GM21447 (cell line): ENCODE results near the gene SCYL1.
A peak's percentile ranks its signal among the peaks of the same experiment; 100 is the strongest.
"Not testable (repeated sequence)": the region's sequence is repeated elsewhere in the genome, so short reads cannot be mapped to it uniquely, and the experiment has no call there.

Experiments used
- ATAC-seq: cut with Tn5 transposase; IDR thresholded peaks from one replicate; pipeline ENCODE4 v1.9.1; 2021; ENCODE audit not compliant: unreplicated experiment

SCYL1 gene

DNA sequence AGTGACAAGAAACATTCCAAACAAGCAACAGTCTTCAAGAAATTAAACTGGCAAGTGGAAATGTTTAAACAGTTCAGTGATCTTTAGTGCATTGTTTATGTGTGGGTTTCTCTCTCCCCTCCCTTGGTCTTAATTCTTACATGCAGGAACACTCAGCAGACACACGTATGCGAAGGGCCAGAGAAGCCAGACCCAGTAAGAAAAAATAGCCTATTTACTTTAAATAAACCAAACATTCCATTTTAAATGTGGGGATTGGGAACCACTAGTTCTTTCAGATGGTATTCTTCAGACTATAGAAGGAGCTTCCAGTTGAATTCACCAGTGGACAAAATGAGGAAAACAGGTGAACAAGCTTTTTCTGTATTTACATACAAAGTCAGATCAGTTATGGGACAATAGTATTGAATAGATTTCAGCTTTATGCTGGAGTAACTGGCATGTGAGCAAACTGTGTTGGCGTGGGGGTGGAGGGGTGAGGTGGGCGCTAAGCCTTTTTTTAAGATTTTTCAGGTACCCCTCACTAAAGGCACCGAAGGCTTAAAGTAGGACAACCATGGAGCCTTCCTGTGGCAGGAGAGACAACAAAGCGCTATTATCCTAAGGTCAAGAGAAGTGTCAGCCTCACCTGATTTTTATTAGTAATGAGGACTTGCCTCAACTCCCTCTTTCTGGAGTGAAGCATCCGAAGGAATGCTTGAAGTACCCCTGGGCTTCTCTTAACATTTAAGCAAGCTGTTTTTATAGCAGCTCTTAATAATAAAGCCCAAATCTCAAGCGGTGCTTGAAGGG, 20.0 kb upstream of the SCYL1 start:
- no peak for ATAC-seq

DNA sequence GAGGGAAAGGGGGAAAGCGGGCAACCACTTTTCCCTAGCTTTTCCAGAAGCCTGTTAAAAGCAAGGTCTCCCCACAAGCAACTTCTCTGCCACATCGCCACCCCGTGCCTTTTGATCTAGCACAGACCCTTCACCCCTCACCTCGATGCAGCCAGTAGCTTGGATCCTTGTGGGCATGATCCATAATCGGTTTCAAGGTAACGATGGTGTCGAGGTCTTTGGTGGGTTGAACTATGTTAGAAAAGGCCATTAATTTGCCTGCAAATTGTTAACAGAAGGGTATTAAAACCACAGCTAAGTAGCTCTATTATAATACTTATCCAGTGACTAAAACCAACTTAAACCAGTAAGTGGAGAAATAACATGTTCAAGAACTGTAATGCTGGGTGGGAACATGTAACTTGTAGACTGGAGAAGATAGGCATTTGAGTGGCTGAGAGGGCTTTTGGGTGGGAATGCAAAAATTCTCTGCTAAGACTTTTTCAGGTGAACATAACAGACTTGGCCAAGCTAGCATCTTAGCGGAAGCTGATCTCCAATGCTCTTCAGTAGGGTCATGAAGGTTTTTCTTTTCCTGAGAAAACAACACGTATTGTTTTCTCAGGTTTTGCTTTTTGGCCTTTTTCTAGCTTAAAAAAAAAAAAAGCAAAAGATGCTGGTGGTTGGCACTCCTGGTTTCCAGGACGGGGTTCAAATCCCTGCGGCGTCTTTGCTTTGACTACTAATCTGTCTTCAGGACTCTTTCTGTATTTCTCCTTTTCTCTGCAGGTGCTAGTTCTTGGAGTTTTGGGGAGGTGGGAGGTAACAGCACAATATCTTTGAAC, 19.2 kb upstream of the SCYL1 start:
- ATAC-seq: no peak

DNA sequence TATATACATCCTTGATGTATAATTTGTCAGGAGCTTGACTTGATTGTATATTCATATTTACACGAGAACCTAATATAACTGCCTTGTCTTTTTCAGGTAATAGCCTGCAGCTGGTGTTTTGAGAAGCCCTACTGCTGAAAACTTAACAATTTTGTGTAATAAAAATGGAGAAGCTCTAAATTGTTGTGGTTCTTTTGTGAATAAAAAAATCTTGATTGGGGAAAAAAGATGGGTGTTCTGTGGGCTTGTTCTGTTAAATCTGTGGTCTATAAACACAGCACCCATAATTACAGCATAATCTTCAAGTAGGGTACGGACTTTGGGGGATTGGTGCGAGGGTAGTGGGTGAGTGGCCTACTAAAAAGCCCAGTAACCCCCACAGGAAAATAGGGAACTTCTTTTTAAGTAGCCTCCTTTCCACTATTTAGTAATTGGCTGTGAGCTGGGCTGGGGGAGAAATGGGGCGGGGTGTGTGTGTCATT, 18.6 kb upstream of the SCYL1 start:
- ATAC-seq: no peak

DNA sequence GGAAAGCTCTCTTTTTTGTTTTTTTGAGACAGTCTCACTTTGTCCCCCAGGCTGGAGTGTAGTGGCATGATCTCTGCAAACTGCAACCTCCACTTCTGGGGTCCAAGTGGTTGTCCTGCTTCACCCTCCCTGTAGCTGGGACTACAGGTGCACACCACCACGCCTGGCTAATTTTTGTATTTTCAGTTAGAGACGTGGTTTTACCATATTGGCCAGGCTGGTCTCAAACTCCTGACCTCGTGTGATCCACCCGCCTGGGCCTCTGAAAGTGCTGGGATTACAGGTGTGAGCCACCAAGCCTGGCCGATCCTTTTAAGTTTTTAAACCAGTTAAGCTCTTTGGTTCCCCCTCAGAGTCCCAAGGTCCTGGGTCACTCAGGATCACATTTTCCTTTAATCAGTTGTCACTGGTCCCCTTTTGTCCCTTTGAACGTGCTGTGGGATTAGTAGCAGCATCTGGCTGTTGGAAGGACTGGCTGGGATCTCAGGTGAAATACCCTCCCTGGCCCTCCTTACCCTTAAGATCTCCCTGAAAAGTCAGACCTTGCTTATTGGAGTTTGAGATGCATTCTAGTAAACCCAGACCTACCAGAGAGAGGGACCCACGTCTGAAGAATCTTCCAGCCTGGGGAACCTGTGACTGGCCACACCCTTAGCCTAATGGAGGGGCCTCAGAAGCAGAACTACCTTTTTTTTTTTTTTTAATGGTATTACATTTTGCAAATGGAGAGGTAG, 17.9 kb upstream of the SCYL1 start:
- ATAC-seq: peak; percentile 21

DNA sequence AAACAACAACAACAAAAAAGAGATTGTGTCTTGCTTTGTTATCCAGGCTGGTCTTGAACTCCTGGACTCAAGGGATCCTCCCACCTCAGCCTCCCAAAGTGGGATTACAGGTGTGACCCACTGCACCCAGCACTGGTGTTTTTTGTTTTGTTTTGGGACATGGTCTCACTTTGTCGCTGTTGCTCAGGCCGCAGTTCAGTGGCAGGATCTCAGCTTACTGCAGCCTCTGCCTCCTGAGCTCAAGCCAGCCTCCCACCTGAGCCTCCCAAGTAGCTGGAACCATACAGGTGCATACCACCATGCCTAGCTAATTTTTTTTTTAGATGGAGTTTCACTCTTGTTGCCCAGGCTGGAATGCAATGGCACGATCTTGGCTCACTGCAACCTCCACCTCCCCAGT, 12.6 kb upstream of the SCYL1 start:
- not testable (repeated sequence) for ATAC-seq

DNA sequence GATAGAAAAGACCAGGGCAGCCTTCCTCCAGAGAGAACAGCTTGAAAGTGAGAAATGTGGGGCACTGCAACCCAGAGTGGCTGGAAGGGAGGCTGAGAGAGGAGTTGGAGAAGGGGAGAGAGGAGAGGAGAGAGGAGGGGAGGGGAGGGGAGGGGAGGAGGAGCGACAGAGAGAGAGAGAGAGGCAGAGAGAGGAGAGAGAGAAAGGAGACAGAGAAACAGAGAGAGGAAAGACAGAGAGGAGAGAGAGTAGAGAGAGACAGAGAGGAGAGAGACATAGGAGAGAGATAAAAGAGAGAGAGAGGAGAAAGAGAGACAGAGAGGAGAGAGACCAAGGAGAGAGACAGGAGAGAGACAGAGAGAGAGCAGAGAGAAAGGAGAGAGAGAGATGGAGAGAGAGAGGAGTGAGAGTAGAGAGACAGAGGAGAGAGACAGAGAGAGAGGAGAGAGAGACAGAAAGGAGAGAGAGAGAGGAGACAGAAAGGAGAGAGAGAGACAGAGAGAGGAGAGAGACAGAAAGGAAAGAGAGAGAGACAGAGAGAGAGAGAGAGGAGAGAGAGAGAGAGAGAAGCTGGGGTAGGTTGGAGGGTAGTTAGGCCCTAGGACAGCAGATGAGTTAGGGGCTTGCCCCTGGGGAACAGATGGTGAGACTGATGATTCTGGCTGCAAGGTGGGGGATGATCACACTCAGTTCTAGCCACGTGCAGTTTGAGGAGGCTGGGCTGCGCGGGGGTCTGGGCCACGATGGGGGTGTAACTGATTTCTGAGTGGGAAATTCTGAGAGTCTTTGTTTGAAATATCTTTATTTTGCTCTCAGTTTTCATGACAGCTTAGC, 8.5 kb upstream of the SCYL1 start:
- no peak for ATAC-seq

DNA sequence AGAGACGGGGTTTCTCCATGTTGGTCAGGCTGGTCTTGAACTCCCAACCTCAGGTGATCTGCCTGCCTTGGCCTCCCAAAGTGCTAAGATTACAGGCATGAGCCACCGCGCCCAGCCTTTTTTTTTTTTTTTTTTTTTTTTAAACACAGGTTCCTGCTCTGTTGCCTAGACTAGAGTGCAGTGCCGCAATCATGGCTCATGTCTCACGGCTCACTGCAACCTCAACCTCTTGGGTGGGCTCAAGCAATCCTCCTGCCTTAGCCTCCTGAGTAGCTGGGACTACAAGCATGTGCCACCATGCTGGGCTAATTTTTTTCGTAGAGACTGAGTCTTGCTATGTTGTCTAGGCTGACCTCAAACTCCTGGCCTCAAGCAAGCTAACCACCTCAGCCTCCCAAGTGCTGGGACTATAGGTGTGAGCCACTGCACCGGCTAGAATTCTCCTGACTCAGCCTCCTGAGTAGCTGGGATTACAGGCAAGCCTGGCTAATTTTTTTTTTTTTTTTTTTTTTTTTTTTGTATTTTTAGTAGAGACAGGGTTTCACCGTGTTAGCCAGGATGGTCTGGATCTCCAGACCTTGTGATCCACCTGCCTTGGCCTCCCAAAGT, 5.8 kb upstream of the SCYL1 start:
- not testable (repeated sequence) for ATAC-seq

DNA sequence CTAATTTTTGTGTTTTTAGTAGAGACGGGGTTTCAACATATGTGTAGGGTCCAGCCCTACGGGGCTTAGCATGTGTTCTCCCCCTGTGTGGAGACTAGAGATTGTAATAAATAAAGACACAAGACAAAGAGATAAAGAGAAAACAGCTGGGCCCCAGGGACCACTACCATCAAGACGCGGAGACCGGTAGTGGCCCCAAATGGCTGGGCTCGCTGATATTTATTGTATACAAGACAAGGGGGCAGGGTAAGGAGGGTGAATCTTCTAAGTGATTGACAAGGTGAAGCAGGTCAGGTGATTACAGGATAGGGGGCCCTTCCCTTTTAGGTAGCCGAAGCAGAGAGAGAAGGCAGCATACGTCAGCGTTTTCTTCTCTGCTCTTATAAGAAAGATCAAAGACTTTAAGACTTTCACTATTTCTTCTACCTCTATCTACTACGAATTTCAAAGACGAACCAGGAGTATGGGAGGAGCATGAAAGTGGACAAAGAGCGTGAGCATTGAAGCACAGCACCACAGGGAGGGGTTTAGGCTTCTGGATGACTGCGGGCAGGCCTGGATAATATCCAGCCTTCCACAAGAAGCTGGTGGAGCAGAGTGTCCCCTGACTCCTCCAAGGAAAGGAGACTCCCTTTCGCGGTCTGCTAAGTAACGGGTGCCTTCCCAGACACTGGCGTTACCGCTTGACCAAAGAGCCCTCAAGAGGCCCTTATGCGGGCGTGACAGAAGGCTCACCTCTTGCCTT, 2.9 kb upstream of the SCYL1 start:
- not testable (repeated sequence) for ATAC-seq

DNA sequence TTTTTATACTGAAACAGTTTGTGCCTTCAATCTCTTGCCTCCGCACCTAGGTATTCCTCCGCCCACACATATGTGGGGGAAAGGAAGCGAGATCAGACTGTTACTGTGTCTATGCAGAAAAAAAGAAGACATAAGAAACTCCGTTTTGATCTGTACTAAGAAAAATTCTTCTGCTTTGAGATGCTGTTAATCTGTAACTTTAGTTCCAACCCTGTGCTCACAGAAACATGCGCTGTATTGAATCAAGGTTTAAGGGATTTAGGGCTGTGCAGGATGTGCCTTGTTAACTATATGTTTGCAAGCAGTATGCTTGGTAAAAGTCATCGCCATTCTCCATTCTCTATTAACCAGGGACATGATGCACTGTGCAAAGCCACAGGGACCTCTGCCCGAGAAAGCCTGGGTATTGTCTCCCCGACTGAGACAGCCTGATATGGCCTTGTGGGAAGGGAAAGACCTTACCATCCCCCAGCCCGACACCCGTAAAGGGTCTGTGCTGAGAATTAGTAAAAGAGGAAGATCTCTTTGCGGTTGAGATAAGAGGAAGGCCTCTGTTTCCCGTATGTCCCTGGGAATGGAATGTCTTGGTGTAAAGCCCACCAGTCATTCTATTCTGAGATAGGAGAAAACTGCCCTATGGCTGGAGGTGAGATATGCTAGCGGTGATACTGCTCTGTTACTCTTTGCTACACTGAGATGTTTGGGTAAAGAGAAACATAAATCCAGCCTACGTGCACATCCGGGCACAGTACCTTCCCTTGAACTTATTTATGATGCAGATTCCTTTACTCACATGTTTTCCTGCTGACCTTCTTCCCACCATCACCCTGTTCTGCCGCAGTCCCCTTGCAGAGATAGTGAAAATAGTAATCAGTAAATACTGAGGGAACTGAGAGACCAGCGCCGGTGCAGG, 1.9 kb upstream of the SCYL1 start:
- not testable (repeated sequence) for ATAC-seq

DNA sequence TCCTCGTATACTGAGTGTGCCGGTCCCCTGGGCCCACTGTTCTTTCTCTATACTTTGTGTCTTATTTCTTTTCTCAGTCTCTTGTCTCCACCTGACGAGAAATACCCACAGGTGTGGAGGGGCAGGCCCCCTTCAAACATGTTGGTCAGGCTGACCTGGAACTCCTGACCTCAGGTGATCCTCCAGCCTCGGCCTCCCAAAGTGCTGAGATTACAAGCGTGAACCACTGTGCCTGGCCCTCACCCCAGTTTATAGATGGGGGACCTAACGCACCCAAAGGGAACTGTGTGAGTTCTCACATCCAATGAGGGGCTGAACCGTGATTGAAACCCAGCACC, 1.3 kb upstream of the SCYL1 start:
- not testable (repeated sequence) for ATAC-seq

DNA sequence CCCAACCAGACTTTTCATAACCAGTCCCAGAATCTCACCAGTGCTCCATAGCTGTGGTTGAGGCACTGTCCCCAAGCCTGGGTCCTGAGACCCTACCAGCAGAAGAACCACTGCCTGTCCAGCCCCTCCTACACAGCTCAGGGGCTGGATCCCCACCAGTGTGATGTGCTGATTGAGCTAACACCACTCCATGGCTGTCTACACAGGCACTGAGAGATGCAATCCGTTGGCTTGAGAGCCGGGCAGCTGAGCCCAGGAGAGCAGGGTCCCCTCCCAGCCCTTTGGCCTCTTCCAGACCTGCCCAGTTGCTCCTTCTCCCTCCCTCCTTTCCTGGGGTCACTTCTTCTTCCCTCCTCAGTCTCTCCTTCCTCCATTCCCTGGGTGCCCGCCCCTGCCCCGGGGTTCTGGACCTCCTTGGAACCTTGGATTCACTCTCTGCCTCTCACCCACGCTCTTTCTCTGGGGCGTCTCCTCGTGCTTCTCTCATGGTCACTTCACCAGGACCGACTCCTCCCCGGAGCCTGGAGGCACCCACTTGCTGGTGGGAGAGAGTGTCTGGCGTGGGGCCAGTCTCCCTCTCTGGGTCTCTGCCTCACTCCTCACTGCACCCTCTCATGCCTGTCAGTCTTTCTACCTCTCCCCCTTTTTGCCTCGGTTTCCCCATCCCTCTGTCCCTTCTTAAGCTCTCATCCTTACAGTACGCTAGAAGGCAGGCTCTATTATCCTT, 706 bp upstream of the SCYL1 start:
- ATAC-seq: no peak

DNA sequence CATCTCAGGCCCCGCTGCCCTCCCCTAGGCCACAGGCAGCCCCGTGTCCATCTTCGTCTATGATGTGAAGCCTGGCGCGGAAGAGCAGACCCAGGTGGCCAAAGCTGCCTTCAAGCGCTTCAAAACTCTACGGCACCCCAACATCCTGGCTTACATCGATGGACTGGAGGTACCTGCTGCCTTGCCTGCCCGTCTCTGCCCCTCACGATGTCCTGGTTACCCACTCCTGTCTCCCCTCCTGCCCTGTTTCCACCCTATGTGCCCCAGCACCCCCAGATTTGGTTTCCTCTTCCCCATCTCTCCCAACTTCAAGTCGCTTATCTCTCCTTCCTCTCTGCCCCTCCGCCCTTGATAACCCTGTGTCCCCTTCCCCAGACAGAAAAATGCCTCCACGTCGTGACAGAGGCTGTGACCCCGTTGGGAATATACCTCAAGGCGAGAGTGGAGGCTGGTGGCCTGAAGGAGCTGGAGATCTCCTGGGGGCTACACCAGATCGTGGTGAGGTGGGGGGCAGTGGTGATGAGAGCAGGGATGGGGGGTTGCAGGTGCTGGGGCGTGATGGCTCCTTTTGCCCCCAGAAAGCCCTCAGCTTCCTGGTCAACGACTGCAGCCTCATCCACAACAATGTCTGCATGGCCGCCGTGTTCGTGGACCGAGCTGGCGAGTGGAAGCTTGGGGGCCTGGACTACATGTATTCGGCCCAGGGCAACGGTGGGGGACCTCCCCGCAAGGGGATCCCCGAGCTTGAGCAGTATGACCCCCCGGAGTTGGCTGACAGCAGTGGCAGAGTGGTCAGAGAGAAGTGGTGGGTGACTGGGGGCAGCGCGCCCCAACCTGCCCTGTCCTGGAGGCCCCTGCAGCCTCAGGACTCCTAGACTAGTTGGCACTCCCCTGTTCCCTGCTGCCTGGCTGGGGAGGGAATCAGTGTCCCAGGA, 930 bp downstream of the SCYL1 start:
- no peak for ATAC-seq

DNA sequence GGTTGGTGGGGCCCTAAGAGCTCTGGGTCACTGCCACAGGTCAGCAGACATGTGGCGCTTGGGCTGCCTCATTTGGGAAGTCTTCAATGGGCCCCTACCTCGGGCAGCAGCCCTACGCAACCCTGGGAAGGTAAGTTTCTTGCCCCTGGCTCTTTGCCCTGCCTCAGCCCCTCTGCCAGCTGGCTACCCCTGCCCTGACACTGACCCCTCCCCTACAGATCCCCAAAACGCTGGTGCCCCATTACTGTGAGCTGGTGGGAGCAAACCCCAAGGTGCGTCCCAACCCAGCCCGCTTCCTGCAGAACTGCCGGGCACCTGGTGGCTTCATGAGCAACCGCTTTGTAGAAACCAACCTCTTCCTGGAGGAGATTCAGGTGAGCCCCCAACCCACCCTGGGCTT, 1.9 kb downstream of the SCYL1 start:
- no peak for ATAC-seq

DNA sequence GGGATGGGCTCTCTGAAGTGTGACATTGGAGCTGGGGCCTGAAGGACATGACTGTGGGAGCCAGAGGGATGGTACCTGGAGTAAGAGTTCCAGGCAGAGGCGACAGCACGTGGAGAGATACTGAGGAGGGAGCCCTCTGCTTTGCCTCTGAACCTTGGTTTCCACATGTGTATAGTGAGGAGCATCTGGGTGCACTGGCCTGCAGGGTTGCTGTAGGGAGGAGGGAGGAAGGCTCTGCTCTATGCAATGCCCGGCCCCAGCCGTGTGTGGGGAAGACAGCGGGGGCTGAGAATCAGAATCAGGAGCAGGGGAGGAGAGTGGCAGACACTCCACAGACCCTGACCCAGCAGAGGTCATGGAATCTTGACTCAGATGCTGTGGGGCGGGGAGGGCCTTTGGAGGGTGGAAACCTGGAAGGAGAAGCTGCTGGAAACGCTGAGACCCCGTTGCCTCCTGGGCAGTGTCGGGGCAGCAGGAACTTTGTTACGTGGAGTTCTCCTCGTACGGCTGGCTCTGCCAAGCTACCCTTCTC, 4.0 kb downstream of the SCYL1 start:
- no peak for ATAC-seq

DNA sequence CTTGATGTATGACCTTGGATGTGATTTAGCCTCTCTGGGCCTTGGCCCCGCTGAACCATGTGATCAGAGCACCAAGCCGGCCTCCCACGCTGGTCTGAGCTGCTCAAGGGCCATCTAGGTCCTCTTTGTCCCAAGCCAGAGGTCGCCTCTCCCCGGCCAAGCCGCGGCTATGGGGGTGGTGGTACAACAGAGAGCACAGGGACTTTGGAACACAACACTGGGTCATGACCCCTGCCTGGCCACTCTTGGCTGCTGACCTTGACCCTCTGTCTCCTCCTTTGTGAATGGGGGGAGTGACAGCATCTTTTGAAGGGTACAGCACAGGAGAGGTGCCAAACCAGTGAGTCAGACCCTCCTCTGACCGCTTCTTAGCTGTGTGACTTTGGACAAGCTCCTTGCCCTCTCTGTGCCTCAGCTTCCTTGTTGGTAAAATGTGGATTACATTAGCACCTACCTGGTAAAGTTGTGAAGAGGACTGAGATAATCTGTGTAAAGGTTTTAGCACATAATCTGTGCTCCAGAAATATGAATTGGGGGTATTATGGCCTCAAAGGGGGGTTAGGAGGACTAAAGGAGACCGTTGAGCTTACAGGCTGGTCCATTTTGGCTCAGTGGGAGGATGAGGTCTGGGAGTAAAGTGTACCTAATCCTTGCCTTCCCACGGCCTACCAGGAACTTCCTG, 4.7 kb downstream of the SCYL1 start:
- no peak for ATAC-seq

DNA sequence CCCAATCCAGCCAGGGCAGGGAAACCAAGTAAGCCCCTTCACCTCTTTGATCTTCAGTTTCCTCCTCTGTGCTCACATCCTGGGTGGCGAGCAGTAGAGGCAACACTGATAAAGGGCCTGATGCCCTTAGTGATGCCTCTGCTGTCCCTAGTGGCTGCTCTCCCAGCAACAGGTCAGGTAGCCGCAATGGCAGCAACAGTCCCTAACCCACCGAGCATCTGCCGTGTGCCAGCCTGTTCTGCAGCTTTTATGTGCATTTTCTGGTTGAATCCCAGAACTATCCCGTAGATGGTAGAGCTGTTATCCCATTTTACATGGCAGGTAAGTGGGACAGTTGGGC, 5.2 kb downstream of the SCYL1 start:
- ATAC-seq: no peak
